ENCODE data around the gene DERL3.
"Not testable (repeated sequence)": the region's sequence is repeated elsewhere in the genome, so short reads cannot be mapped to it uniquely, and the experiment has no call there.

Gene DERL3

GRCh38 chr22:23838681-23839468 is at the start of gene DERL3:
Gene DERL3 (minus strand): TSS chr22:23839006. CDS start chr22:23838987, 19 bp downstream.
- DNase-seq: peak; percentile 97

GRCh38 chr22:23884140-23884539 is 45.3 kb upstream of the DERL3 start:
- no peak for DNase-seq

GRCh38 chr22:23883658-23884057 is 44.9 kb upstream of the DERL3 start:
- no peak for DNase-seq

DNA sequence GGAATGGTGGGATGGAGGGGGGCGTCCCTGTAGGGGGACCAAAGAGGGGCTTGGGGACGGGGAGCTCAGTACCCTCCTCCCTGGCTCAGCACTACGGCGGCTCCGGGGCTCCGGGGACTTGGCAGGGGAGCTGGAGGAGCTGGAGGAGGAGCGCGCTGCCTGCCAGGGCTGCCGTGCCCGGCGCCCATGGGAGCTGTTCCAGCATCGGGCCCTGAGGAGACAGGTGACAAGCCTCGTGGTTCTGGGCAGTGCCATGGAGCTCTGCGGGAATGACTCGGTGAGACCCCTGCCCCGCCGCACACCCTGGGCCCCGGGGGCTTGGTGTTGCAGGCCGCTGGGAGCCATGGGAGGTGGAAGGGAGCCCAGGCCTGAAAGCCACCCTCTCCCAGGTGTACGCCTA is 43.6 kb upstream of the DERL3 start:
- DNase-seq: no peak

GRCh38 chr22:23878219-23878618 is 39.4 kb upstream of the DERL3 start:
- no peak for DNase-seq

DNA sequence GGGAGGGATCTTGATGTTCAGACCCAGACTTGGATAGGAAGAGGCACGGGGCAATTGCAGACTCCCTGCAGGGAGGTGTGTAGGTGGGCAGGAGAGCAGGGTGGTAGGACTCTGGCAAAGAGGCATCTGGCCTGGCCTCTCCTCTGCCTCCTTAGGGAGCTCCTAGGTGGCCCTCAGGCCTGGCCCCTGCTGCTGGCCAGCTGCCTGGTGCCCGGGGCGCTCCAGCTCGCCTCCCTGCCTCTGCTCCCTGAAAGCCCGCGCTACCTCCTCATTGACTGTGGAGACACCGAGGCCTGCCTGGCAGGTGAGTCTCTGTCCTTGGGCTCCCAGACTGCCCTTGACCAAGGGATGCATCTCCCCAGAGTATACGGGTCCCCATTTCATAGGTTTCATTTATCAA is 38.8 kb upstream of the DERL3 start:
- DNase-seq: no peak

GRCh38 chr22:23875801-23876200 is 37.0 kb upstream of the DERL3 start:
- no peak for DNase-seq

DNA sequence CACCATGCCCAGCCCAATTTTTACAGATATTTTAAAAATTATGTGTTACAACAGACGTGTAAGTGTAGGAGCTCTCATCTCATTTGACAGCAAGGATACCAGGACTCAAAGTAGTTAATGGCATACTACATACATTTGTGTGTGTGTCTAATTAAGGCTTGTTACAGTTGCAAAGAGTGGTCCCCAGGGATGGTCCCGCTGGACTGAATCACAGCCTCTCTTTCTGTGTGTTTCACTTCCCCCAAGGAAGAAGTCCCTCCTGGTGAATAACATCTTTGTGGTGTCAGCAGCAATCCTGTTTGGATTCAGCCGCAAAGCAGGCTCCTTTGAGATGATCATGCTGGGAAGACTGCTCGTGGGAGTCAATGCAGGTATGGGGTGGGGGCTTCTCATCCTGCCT is 36.1 kb upstream of the DERL3 start:
- DNase-seq: no peak

DNA sequence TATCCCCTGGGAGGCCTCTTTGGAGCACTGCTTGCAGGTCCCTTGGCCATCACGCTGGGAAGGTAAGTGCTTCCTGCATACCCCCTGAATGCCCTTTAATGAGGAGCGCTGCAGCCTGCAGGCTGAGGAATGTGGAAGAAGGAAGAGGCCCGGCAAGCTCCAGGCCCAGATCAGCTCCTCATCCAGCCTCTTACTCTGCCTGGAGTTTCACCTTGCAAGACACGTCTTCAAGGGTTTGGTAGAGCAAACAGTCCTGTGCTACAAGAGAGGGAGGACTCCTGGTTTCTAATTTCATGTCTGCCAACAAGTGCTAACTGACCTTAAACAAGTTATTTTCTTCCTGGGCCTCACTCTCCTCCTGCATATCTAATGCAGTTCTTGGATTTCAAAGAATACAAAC is 29.8 kb upstream of the DERL3 start:
- no peak for DNase-seq

DNA sequence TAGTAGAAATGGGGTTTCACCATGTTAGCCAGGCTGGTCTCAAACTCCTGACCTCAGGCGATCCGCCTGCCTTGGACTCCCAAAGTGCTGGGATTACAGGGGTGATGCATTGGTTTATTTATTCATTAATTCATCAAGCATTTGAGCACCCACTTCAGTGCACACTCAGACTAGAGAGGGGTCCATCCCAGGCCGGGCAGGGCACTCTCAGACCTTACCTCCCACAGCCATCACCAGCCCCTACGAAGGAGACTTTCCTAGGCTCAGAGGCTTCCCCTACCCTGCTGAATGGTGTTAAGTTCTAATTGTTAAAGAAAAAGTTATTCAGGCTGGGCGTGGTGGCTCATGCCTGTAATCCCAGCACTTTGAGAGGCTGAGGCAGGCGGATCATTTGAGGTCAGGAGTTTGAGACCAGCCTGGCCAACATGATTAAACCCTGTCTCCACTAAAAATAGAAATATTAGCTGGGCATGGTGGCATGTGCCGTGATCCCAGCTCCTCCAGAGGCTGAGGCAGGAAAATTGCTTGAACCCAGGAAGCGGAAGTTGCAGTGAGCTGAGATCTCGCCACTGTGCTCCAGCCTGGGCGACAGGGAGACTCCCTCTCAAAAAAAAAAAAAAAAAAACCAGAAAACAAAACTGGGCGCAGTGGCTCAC is 25.8 kb upstream of the DERL3 start:
- not testable (repeated sequence) for DNase-seq

- DNase-seq: peak; percentile 17
Measured at GRCh38 chr22:23862103-23862502, 23.3 kb upstream of the DERL3 start.

DNA sequence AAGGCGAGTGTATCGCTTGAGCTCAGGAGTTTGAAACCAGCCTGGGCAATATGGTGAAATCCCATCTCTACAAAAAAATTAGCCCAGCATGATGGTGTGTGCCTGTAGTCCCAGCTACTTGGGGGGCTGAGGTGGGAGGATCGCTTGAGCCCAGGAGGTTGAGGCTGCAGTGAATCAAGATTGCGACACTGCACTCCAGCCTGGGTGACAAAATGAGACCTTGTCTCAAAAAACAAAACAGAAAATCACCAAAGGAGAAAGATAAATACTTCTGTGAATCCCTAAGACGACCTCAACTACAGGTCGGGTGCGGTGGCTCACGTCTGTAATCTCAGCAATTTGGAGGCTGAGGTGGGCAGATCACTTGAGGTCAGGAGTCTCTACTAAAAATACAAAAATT is 21.4 kb upstream of the DERL3 start:
- DNase-seq: not testable (repeated sequence)

GRCh38 chr22:23859201-23859600 is 20.4 kb upstream of the DERL3 start:
- DNase-seq: no peak

DNA sequence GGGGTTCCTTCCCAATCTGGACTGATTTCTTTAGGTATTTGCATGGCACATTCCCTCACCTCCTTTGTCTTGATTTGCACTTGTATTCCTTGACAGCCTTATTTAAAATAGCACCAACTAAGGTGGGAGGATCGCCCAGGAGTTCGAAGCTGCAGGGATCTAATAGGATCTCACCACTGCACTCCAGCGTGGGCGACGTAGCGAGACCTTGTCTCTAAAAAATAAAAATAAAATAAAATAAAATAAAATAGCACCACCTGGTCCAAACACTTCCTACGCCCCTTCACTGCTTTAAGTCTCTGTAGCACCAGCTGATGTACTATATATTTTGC is 19.6 kb upstream of the DERL3 start:
- DNase-seq: no peak

GRCh38 chr22:23857606-23858483 is 19.0 kb upstream of the DERL3 start, which contains the start of gene SLC2A11:
Gene SLC2A11 (plus strand): TSS chr22:23857875. CDS start chr22:23858000, 125 bp downstream.
- peak; percentile 90 for DNase-seq

DNA sequence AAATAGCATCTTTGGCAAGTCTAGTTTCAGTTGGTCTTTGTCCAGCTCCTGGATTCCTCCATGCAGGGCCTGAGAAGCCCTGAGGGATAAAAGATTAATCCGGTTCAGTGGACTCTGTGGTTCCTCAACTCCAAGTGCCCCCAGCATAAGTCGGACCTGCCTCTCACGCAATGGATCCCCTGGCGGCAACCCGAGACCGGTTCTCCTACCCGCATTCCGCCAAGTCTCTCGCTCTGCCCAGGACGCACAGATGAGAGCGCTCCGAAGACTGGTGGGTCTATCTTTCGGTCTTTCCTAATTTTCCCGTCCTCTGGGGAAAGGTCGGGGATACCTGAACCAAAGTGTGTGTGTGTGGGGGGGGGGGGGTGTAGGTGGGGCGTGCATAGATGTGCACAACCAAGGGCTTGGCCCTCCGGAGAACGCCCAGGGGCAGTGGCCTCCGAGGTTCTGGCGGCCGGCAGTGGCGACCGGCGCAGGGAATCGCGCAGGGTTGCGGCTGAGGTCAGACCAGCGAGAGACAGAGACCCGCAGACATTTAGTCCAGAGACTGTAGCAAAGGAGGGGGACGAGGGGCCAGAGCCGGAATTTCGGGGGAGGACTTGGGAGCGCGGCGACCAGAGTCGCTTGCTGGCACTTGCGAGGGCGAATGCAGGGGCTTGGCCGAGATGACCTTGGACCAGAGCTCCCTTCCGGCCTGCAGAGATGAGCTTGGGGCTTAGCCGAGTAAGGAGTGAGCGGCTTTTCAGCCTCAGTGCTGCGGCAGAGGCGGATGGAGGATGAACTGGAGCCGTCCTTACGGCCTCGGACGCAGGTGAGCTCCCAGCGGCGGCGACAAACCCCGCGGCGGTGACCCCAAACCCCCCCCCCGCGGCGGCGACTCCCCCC is 18.2 kb upstream of the DERL3 start:
- DNase-seq: no peak

- DNase-seq: no peak
Measured at GRCh38 chr22:23850136-23850611, 11.4 kb upstream of the DERL3 start.

DNA sequence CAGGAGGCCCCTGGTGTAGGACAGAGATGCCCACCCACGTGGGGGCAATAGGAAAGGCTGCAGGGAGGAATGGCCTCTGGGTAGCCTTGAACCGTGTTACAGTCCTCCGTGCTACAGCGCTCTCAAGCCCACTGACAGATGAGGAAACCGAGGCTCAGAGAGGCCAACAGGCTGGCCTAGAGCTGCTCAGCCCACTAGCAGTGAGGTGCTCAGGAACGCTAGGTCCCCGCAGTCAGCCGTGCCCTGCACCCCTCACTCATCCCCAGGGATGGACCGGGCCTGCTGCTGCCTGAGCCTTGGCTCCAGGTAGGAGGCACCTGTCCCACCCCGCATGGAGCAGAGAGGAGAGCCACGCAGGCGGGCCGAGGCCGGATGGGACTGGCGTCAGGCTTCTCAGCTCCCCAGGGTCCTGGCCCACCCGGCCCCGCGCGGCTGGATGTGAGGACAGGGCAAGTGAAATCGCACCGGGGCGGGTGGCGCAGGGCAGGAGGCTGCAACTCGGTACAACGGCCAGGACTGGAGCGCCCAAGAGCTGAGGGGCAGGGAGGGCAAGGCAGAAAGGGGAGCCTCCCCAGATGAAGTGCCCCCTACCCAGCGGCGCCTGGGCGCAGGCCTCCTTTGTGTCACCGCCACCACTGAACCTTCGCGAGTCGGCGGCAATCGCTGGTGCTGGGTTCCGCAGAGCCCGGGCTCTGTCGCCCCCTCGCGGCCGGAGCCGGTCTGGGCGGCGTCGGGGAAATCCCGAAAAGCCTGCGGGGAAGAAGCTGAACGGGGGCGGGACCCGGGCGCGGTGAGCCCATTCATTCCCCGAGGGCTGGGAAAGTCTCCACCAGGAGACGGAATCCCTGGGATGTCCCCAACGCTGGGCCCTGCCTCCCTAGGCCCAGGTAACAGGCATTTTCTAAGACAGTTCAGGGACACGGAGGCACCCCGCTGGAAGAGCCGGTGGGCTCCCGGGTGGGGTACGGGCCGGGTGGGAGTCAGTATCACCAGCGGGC is 10.5 kb upstream of the DERL3 start:
- DNase-seq: no peak

DNA sequence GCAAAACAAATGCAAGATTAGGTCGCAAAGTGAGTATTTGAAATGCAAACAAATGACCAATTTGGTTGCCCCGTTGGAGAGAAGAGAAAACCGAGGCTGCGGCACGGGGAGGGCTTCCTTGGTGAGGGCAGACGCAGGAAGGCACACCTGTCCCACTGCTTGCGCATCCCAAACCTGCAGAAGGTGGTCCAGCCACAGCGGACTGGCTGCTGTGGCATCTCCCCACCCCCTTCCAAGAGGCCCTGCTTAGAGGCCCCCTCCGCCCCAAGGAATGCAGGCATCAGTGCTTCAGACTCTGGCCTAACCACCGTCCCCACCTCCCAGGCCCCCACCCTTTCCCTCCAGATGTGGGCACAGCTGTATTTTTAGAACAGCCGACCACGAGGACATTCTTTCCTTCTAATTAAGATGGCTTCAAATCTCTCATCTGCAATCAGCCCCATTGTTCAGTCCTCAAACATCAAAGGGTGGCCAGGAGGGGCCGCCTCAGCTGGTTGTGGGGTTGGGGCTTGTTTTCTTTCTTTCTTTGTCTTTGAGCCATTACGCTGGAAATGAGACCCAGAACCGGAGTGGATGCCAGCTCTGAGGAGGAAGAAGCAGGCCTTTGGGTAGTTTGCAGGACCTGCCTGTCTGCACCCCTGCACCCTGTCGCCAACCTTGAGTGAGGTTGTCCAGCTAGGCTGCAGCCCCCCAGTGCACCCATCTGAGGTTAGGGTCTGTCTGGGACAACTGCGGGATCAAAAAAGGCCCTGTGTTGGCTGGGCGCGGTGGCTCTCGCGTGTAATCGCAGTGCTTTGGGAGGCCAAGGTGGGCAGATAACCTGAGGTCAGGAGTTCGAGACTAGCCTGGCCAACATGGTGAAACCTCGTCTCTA is 9.4 kb upstream of the DERL3 start:
- no peak for DNase-seq

GRCh38 chr22:23847310-23847920 is 8.6 kb upstream of the DERL3 start:
- DNase-seq: no peak

Data from NCI-H2029 treated with DMSO at 0.1 percent for 48 hours (cell line).